HG02642 (cell line): ENCODE measurements around the gene TFIP11.

Source experiments
- ATAC-seq: cut with Tn5 transposase; IDR thresholded peaks from one replicate; pipeline ENCODE4 v1.9.1; 2021; ENCODE audit warnings: mild to moderate bottlenecking; ENCODE audit not compliant: unreplicated experiment, poor library complexity

Gene TFIP11

GRCh38 chr22:26481112-26481693 lies 31.1 kb downstream of the TFIP11 start:
- no peak for ATAC-seq

GRCh38 chr22:26480611-26480932 lies 31.7 kb downstream of the TFIP11 start:
- no peak for ATAC-seq

GRCh38 chr22:26479792-26480610 lies 32.3 kb downstream of the TFIP11 start:
- no peak for ATAC-seq

GRCh38 chr22:26479043-26479791 lies 33.1 kb downstream of the TFIP11 start:
- no peak for ATAC-seq

- no peak for ATAC-seq
Observed at GRCh38 chr22:26477341-26477731, 34.9 kb downstream of the TFIP11 start.

GRCh38 chr22:26476705-26477340 lies 35.5 kb downstream of the TFIP11 start:
- no peak for ATAC-seq

- no peak for ATAC-seq
Observed at GRCh38 chr22:26474682-26475081, 37.6 kb downstream of the TFIP11 start.

GRCh38 chr22:26471522-26471921 lies 40.8 kb downstream of the TFIP11 start:
- ATAC-seq: no peak

- ATAC-seq: no peak
Observed at GRCh38 chr22:26470807-26471206, 41.5 kb downstream of the TFIP11 start.

GRCh38 chr22:26466196-26466595 lies 46.1 kb downstream of the TFIP11 start:
- no peak for ATAC-seq

- no peak for ATAC-seq
Observed at GRCh38 chr22:26464312-26464711, 48.0 kb downstream of the TFIP11 start.

- ATAC-seq: no peak
Observed at GRCh38 chr22:26463688-26464087, 48.6 kb downstream of the TFIP11 start.

- ATAC-seq: no peak
Observed at GRCh38 chr22:26463101-26463661, 49.1 kb downstream of the TFIP11 start.

GRCh38 chr22:26462641-26463040 lies 49.6 kb downstream of the TFIP11 start:
- no peak for ATAC-seq

GRCh38 chr22:26462051-26462450 lies 50.2 kb downstream of the TFIP11 start:
- no peak for ATAC-seq

GRCh38 chr22:26461188-26461810 lies 51.0 kb downstream of the TFIP11 start:
- ATAC-seq: no peak

- ATAC-seq: no peak
Observed at GRCh38 chr22:26460202-26460601, 52.1 kb downstream of the TFIP11 start.

- no peak for ATAC-seq
Observed at GRCh38 chr22:26457661-26458272, 54.5 kb downstream of the TFIP11 start.

- no peak for ATAC-seq
Observed at GRCh38 chr22:26453812-26454500, 58.3 kb downstream of the TFIP11 start.
